Hematopoietic multipotent progenitor cell (in vitro differentiated cells): ENCODE results near the gene PKNOX1. TPM values are rescaled to one million over a fixed set of nuclear protein-coding genes. Genes with fewer than 3 reads are reported as not detected.
"Not testable (repeated sequence)": the region's sequence is repeated elsewhere in the genome, so short reads cannot be mapped to it uniquely, and the experiment has no call there.

ENCODE experiments used
- DNase-seq, 3 donors: peaks; one replicate each; pipeline ENCODE4 v3.0.0-alpha.2; 2011 to 2015; ENCODE audit warnings: low read depth in 2 of 3, low spot score in 2 of 3
- total RNA-seq: library from RNA; depleted of rRNA; stranded (reverse); fragments of >200 nt; gene quantifications from one replicate; pipeline ENCODE4 v1.2.3, GENCODE V29; 2012

Gene PKNOX1
- total RNA-seq, 1 donor: 13.7 TPM

GRCh38 chr21:42949094-42949755 is 25.1 kb upstream of the PKNOX1 start:
- DNase-seq: not testable (repeated sequence)

GRCh38 chr21:42951193-42951592 is 23.2 kb upstream of the PKNOX1 start:
- not testable (repeated sequence) for DNase-seq

DNA sequence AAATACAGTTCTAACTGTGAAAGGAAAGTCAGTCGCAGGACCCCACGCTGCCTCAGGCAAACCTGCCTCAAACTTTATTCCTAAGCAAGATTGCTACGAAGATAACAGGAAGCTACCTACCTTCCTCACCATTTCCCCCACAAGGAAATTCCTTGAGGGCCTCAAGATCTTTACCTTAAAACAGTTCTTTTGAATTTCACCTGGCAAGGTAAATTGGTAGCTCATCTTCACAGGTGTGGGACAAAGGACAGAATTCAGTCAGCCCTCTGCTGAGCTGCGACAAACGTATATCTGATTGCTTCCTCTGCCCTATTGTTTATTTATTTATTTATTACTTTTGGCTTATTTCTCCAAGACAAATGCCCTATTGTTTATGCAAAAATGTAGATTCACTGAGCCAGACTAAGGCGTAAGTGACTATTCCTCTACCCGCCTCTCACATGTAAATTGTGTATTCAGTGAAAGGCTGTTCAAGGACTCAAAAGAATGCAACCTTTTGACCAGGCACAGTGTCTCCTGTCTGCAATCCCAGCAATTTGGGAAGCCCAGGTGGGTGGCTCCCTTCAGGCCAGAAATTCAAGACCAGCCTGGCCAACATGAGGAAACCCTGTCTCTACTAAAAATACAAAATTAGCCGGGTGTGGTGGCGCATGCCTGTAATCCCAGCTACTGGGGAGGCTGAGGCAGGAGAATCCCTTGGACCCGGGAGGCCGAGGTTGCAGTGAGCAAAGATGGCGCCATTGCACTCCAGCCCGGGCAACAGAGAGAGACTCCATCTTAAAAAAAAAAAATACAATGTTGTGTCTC is 17.3 kb upstream of the PKNOX1 start:
- no peak for DNase-seq

GRCh38 chr21:42958122-42958521 is 16.2 kb upstream of the PKNOX1 start:
- DNase-seq: not testable (repeated sequence)

GRCh38 chr21:42959728-42960127 is 14.6 kb upstream of the PKNOX1 start:
- no peak for DNase-seq

DNA sequence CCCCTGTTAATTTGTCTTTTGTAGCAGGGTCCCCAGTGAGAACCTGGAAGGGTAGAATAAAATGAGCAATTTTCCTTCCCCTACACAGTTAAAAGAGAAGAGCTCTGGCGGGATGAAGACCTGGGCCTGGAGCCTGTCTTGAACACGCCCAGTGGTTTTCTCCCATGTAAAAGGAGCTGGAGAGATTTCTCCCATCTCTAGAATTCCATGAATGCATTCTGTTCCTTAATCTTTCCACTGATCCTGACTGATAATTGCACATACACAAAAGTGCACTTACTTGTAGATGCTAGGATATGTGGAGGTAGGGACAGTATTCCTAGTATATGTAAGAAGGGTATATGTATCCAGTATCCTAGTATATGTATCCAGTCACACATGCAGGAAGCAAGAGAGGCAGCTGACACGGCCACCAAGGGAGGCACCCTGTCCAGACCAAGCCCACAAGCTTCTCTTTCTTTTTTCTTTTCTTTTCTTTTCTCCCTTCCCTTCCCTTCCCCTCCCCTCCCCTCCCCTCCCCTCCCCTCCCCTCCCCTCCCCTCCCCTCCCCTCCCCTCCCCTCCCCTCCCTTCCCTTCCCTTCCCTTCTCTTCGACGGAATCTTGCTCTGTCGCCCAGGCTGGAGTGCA is 11.9 kb upstream of the PKNOX1 start:
- DNase-seq: no peak

DNA sequence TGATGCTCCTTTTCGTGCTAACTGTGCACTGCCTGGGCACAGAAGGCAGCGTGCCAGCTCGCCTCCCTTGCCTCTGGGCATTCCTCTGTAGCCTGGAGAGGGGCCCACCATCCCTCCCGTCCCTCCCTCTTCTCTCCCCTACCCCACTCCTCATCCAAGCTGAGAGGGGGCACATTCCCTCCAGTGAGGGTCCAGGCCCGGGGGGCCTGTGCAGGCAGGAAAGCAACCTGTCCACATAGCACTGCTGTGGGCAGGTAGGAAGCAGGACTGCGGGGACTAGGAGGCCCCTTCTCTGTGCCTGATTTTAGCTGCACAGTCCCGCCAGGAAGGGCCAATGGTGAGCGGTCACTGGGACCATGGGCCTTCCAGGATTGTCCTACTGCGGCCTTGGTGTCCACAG is 10.3 kb upstream of the PKNOX1 start:
- no peak for DNase-seq

DNA sequence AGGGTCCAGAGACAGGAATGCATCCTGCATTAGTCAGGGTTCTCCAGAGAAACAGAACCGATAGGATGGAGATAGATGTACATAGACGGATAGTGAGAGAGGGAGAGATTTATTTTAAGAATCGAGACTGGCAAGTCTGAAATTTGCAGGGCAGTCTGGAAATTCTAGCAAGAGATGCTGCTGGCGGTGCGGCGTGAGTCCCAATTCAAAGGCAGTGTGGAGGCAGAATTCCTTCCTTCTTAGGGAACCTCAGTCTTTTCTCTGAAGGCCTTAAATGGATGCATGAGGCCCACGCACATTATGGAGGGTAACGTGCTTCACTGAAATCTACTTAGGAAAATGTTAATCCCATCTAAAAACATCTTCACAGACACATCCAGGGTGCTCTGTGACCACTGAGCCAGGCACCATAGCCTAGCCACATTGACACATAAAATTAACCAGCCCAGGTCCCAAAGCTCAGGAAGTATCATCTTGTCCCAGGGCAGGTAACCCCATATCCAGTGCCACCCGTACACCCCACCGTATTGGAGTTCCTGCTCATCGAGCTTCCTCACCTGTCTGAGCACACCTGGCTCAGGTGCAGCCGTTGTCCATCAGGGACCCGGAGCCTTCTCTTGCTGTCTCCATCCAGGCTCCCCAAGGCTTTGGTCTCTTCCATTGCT is 9.7 kb upstream of the PKNOX1 start:
- no peak for DNase-seq

DNA sequence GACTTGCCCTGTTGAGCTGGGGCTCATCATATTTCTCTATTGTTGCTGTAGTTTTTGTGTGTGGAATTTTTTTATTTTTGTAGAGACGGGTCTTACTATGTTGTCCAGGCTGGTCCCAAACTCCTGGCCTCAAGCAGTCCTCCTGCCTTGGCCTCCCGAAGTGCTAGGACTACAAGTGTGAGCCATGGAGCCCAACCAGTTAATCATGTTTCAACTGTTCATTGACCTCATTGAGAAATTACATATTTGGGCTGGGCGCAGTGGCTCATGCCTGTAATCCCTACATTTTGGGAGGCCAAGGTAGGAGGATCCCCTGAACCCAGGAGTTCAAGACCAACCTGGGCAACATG is 9.2 kb upstream of the PKNOX1 start:
- DNase-seq: no peak

DNA sequence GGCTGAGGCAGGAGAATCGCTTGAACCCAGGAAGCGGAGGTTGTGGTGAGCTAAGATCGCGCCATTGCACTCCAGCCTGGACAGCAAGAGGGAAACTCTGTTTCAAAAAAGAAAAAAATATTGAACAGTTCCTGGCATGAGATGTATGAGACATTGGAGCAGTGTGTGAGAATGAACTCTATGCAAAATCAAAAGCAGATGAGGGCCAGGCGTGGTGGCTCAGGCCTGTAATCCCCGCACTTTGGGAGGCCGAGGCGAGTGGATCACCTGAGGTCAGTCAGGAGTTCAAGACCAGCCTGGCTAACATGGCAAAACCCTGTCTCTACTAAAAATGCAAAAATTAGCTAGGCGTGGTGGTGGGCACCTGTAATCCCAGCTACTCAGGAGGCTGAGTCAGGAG is 6.7 kb upstream of the PKNOX1 start:
- not testable (repeated sequence) for DNase-seq

GRCh38 chr21:42969193-42969600 is 5.2 kb upstream of the PKNOX1 start:
- DNase-seq: no peak

- DNase-seq: no peak
Observed at GRCh38 chr21:42970946-42971653, 3.3 kb upstream of the PKNOX1 start.

DNA sequence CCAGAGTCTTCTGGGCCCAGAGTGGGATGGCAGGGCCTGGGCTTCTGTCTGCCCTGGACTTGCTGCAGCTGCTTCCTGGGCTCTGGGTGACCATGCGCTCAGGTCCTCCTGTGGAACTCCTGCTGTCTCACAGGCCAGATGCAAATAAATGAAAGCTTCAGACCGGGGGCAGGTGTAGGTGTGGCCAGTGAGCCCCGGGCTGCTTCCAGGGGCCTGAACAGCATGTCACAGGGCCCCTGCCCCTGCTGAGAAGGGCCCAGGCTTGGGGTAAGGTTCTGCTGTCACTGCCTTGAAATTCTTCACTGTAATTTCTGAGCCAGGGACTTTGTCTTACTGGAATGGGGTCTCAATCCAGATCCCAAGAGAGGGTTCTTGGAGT is 2.5 kb upstream of the PKNOX1 start:
- no peak for DNase-seq

- DNase-seq: no peak
Observed at GRCh38 chr21:42973309-42973990, 912 bp upstream of the PKNOX1 start.

- DNase-seq: peak; percentile 50 to 82 (median 80)
Observed at GRCh38 chr21:42974832-42975820, 764 bp downstream of the PKNOX1 start.

DNA sequence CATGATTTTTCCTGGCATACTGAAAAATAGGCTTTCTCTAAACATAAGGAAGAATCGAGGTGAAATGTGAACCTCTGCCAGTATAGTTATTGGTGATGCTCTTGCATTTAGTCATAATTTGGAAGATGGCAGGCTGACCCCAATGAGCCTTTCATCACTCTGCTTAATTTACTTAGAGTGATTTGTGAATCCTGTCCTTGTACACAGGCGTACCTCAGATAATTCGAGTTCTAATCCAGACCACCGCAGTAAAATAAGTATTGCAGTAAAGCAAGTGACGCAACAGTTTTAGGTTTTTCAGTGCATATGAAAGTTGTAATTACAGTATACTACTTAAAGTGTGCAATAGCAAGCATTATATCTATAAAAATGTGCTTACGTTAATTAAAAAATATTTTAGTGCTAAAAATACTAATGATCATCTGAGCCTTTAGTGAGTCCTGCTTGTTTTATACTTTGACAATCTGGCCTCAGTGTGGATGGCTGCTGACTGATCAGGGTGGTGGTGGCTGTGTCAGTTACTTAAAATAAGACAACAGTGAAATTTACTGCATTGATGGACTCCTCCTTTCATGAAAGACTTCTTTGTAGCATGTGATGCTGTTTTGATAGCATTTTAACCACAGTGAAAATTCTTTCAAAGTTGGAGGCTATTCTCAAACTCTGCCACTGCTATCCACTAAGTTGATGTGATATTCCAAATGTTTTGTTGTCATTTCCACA is 1.7 kb downstream of the PKNOX1 start:
- peak in 1 of 3 donors; percentile 13 for DNase-seq

DNA sequence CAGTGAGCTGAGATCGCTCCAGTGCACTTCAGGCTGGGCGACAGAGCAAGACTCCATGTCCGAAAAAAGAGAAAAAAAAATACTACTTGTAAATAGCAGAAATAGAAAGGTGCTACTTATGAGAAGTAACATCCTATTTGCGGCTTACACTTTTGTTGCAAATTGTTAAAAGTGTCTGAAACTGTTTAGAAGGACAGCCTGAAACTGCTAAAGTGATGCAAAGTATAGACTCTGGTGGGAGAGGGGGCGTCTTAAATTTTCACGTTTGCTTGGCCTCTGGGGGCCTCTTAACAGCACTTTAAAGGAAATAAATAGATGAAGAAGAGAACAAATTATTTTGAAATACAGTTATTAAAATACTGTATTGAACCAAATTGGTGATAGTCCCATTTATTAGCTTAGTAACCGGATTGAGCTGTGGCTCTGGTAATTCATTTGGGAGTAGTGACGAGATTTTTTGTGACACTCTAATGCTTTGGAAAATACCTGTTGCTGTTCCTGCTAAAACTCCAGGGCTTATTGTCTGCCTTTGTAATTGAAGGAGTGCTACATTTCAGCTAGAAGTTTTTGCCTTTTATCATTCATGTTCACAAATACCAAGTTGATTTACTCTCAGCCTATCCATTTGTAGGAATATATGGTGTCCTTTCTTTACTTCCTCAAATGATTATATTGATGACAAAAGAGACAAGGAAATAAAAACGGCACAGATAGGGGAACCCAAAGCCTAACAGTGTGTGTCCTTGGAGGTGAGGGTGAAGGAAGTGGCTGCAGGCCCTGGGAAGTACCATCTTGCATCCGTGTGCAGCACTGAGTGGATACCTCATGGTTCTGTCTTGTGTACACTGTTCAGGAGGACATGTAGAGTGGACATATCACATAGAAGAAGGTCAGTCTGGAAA is 6.2 kb downstream of the PKNOX1 start:
- DNase-seq: peak in 1 of 3 donors; percentile 25
